Adrenal gland (tissue), 5 donors: ENCODE data around the gene MAML1.

Source experiments
- POLR2A ChIP-seq, 2 donors: fragments of 450-650 bp; IDR thresholded peaks; one replicate each; pipeline ENCODE4 v1.6.1; 2017; ENCODE audit warnings: antibody characterized with exemption in 2 of 2, mild to moderate bottlenecking in 2 of 2, moderate library complexity in 1 of 2
- TF ChIP-seq, protein P1 (sequence below), 6 experiments: fragments of 450-650 bp in 4 of 6; fragments of 200-600 bp in 2 of 6; sonication (generic) in 1 of 6; IDR thresholded peaks; 1 replicate in 5 of 6; 2 replicates in 1 of 6; pipeline versions ENCODE4 v1.5.1 to v1.8.0; 2016 to 2021; ENCODE audit warnings: antibody characterized with exemption in 6 of 6, mild to moderate bottlenecking in 2 of 6, moderate library complexity in 1 of 6
- donor health status: DM: no; HTN: no; CAD: no.

DNA sequence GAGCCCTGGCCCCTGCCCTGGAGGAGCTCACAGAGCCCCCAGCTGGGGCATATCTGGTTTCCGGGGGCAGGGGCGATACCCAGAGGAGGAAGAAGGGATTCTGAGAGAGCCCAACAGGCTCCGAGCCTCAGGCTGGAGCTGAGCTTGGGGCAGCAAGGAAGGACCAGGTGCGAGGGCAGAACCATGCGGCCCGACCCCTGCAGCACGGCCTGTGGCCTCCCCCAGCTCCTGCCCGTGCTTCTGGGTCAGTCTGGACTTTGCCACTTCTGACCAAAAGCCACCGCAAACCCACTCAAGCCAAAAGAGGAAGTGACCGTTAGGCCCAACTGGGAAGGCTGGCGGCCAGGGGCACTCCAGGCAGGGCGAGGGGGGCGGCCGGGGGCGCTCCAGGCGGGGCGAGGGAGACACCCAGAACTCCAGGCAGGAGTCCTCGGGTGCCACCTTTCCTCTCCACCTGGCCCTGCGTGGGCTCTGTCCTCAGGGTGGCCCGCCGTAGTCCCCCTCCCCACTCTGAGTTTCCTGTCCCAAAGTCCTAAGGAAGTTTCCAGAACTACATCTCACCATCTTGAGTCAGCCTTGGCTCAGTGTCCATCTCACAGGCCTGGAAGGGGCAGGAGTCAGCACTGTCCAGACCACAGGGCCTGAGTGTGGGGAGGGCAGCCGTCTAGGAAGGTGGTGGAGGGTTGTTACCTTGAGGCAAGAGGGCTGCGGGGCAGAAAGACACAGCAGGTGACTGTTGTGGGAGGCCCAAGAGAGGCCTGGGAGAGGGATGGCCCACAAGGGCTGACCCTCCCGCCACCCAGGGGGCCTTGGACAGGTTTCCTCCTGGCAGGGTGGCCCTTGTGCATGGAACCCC, 60.2 kb downstream of the MAML1 start:
- TF ChIP-seq, protein P1, sequence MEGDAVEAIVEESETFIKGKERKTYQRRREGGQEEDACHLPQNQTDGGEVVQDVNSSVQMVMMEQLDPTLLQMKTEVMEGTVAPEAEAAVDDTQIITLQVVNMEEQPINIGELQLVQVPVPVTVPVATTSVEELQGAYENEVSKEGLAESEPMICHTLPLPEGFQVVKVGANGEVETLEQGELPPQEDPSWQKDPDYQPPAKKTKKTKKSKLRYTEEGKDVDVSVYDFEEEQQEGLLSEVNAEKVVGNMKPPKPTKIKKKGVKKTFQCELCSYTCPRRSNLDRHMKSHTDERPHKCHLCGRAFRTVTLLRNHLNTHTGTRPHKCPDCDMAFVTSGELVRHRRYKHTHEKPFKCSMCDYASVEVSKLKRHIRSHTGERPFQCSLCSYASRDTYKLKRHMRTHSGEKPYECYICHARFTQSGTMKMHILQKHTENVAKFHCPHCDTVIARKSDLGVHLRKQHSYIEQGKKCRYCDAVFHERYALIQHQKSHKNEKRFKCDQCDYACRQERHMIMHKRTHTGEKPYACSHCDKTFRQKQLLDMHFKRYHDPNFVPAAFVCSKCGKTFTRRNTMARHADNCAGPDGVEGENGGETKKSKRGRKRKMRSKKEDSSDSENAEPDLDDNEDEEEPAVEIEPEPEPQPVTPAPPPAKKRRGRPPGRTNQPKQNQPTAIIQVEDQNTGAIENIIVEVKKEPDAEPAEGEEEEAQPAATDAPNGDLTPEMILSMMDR (IDR thresholded peaks at IDR 0.05): no peak
- no peak for TF ChIP-seq POLR2A (IDR thresholded peaks at IDR 0.05)
